Chondrocyte (in vitro differentiated cells): ENCODE results near the gene ARHGAP15. TPM values are rescaled to one million over a fixed set of nuclear protein-coding genes. Genes with fewer than 3 reads are reported as not detected.

Experiments used
- DNase-seq: peaks from one replicate; pipeline ENCODE4 v3.0.0; 2021; ENCODE audit warnings: mixed read lengths, low spot score
- H3K27ac Mint-ChIP-seq: one replicate; pipeline ENCODE4 v1.8.0; 2021; ENCODE audit warnings: mild to moderate bottlenecking, moderate library complexity, mixed read lengths; ENCODE audit not compliant: unreplicated experiment
- H3K27me3 Mint-ChIP-seq: 2 replicates; pipeline ENCODE4 v1.8.0; 2021; ENCODE audit warnings: low read depth, mixed read lengths
- H3K36me3 Mint-ChIP-seq: 2 replicates; pipeline ENCODE4 v1.8.0; 2021; ENCODE audit warnings: low read depth, mixed read lengths
- H3K4me1 Mint-ChIP-seq: 2 replicates; pipeline ENCODE4 v1.8.0; 2021; ENCODE audit warnings: low read depth, mild to moderate bottlenecking, mixed read lengths
- H3K4me3 Mint-ChIP-seq: one replicate; pipeline ENCODE4 v1.8.0; 2021; ENCODE audit warnings: mild to moderate bottlenecking, moderate library complexity, mixed read lengths; ENCODE audit not compliant: unreplicated experiment
- H3K9me3 Mint-ChIP-seq: 2 replicates; pipeline ENCODE4 v1.8.0; 2021; ENCODE audit warnings: low read depth, mixed read lengths
- total RNA-seq: library from RNA; stranded (reverse); gene quantifications from 3 replicates; pipeline ENCODE4 v1.2.1, GENCODE V29; 2021
- TF ChIP-seq, protein P1 (sequence below): fragments of 200-600 bp; sonication (generic); IDR thresholded peaks from 2 replicates; pipeline ENCODE4 v1.5.0; 2021; ENCODE audit warnings: antibody characterized with exemption, mild to moderate bottlenecking, moderate library complexity

The ARHGAP15 gene
- total RNA-seq, 1 donor from 2014 or later = 0.42 TPM

DNA sequence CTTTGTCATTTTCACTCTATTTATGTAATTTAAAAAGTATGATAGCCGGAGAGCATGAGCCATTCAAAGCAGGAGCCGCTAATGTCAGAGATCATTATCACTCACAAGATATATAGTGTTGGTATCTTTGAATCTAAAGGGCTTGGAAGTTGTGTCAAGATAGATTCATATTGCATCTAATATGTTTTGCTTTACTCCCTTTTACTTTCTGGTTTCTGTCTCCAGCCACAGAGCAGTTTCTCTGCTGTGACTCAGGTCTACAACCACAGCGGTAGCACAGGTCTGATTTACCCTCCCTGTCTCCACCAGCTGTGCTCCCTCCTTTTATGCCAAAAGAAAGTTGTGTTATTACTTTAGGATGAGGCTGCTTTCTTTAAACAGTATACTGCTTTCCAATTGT lies 424.0 kb downstream of the ARHGAP15 start:
- no peak for DNase-seq
- H3K36me3 Mint-ChIP-seq = no peaks in the 10 kb centered on the region
- TF ChIP-seq, protein P1, sequence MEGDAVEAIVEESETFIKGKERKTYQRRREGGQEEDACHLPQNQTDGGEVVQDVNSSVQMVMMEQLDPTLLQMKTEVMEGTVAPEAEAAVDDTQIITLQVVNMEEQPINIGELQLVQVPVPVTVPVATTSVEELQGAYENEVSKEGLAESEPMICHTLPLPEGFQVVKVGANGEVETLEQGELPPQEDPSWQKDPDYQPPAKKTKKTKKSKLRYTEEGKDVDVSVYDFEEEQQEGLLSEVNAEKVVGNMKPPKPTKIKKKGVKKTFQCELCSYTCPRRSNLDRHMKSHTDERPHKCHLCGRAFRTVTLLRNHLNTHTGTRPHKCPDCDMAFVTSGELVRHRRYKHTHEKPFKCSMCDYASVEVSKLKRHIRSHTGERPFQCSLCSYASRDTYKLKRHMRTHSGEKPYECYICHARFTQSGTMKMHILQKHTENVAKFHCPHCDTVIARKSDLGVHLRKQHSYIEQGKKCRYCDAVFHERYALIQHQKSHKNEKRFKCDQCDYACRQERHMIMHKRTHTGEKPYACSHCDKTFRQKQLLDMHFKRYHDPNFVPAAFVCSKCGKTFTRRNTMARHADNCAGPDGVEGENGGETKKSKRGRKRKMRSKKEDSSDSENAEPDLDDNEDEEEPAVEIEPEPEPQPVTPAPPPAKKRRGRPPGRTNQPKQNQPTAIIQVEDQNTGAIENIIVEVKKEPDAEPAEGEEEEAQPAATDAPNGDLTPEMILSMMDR = no peak
- peaks cover 14% of the 10 kb centered on the region for H3K4me1 Mint-ChIP-seq
- no peak overlapping the region for H3K27ac Mint-ChIP-seq
- H3K27me3 Mint-ChIP-seq = no peaks in the 10 kb centered on the region
- no peaks in the 10 kb centered on the region for H3K9me3 Mint-ChIP-seq
- H3K4me3 Mint-ChIP-seq = no peak overlapping the region

DNA sequence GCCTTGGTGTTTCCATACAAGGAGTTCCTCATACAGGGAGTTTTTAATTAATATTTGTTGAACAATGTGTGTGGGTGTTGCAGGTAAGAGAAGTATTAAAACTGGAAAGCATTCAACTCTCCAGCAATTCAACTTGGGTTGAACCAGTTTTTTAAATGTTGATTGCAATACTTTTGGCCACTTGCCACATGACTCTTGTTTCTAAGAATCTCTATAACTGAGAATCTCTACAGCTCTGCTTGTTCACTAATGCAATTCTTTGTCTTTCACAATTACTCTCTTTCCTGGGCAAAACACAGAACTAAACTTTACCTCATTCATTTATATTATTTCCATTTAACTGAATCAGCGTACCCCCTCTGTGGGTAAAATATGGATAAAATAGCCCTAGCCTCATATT lies 429.4 kb downstream of the ARHGAP15 start:
- Mint-ChIP-seq H3K4me3 (no peak overlapping the region), H3K27me3 (no peaks in the 10 kb centered on the region), H3K9me3 (no peaks in the 10 kb centered on the region), H3K27ac (no peak overlapping the region), H3K4me1 (peaks cover 9% of the 10 kb centered on the region), H3K36me3 (no peaks in the 10 kb centered on the region)
- TF ChIP-seq, protein P1 = no peak
- DNase-seq = no peak

DNA sequence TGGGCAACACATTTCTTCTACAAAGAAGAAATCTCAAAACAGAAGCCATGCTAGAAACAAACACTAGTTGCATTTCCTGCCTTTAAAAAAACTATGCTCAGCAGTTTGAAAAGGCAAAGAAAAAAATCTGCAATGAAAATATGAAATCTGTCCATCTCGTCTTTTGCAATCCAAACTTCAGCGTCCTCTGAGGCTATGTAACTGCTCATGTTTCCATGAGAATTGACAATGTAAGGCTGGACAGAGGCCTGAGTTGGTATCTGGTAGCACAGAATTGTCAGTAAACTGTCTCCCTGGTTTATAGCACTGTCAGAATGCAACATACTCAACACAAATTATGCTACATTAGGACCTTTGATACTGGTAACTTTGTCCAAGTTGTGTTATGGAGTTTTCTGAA lies 429.9 kb downstream of the ARHGAP15 start:
- no peak for DNase-seq

DNA sequence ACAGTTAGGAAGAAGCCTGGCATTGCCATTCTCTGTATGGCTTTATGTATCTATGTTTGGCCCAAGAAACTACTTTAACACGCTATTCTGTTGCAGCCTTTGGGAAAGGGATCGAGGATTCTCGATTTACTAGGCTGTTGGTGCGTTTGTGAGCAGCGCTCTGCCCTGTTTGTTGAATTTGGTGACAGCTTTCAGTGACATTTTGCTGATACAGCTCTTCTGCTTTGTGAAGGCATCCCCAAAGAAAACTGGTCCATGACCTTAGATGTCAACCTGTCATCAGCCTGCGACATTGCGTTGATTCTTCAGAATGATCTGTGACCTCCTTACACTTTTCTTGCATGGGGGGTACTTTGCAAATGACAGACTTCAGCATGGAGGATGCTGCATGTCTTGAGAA lies 431.5 kb downstream of the ARHGAP15 start:
- Mint-ChIP-seq H3K4me3 (no peak overlapping the region), H3K27ac (no peak overlapping the region), H3K4me1 (peaks cover 9% of the 10 kb centered on the region), H3K9me3 (no peaks in the 10 kb centered on the region), H3K27me3 (no peaks in the 10 kb centered on the region), H3K36me3 (no peaks in the 10 kb centered on the region)
- TF ChIP-seq, protein P1 = no peak
- DNase-seq = no peak

More for the DNA sequence above, 429.9 kb downstream of the ARHGAP15 start:
- Mint-ChIP-seq H3K4me3 (no peak overlapping the region), H3K9me3 (no peaks in the 10 kb centered on the region), H3K27ac (no peak overlapping the region), H3K27me3 (no peaks in the 10 kb centered on the region), H3K4me1 (peaks cover 9% of the 10 kb centered on the region), H3K36me3 (no peaks in the 10 kb centered on the region)
- TF ChIP-seq, protein P1 = no peak

DNA sequence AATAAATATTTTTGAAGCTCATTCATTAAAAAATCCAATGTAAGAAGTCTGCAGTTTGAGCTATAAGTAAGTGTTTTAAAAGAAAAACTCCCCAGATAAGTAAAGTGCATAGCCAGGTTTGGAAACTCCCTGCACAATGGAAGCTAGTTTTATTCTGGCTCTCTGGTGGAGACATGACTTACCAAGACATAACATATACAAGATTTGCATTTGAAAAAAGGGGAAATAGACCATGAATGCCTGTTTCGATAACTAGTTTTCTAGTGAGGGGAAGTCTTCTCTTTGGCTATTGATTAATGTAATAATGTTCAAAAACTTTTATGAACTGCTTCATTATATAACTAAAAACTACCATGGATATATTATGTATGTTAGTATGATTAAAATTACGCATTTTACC lies 435.2 kb downstream of the ARHGAP15 start:
- TF ChIP-seq, protein P1 = no peak
- no peaks in the 10 kb centered on the region for H3K9me3 Mint-ChIP-seq
- H3K27ac Mint-ChIP-seq = no peak overlapping the region
- H3K4me1 Mint-ChIP-seq = no peaks in the 10 kb centered on the region
- H3K4me3 Mint-ChIP-seq = no peak overlapping the region
- no peaks in the 10 kb centered on the region for H3K36me3 Mint-ChIP-seq
- no peaks in the 10 kb centered on the region for H3K27me3 Mint-ChIP-seq
- DNase-seq = no peak
